RWPE1 (cell line): ENCODE results near the gene EIF4A3.
"Not testable (repeated sequence)": the region's sequence is repeated elsewhere in the genome, so short reads cannot be mapped to it uniquely, and the experiment has no call there.

Experiments used
- CTCF ChIA-PET: fragments of 350-600 bp; sonication (Branson Sonifier 250); formaldehyde crosslinking; extraction: SDS; loops from one replicate; lab custom pipeline; 2021; lab: Yijun Ruan, JAX
- POLR2A ChIA-PET: fragments of 400-600 bp; formaldehyde crosslinking; extraction: SDS; loops from one replicate; lab custom pipeline; 2020; ENCODE audit warnings: antibody characterized with exemption; ENCODE audit not compliant: low non-redundant PET; lab: Yijun Ruan, JAX
- DNase-seq: peaks from one replicate; pipeline ENCODE4 v3.0.0; 2012; ENCODE audit warnings: low spot score
- H3K27ac ChIP-seq: fragments of 450-650 bp; 2 replicates; pipeline ENCODE4 v1.5.1; 2017
- CTCF ChIP-seq: fragments of 450-650 bp; conservative IDR thresholded peaks from 2 replicates; pipeline ENCODE4 v1.5.1; 2017; ENCODE audit warnings: low read depth, mild to moderate bottlenecking

EIF4A3 gene

DNA sequence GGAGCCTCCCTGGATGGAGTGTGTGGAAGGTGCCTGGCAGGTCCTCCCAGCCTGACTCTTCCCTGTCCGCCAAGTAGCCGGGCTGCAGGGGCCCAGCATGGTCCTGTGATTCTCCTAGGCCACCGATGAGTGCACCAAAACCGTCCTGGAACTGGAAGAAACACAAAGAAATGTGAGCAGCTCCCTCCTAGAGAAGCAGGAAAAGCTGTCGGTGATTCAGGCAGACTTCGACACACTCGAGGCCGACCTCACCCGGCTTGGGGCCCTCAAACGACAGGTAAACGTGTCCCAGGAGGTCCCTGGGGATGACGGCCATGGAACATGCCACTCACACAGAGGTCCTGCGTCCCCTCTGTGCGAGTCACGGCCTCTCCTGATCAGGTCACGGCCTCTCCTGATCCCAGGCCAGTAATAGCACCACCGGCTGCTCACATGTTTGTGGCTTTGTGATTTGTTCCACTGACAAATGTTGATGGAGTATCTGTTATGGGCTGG, 49.8 kb downstream of the EIF4A3 start:
- POLR2A ChIA-PET: no interaction called here
- H3K27ac ChIP-seq: no peak overlapping the region
- no peak for DNase-seq
- CTCF ChIA-PET: no interaction called here
- no peak for TF ChIP-seq CTCF

- H3K27ac ChIP-seq: no peak overlapping the region
- TF ChIP-seq CTCF: no peak
- POLR2A ChIA-PET: no interaction called here
- no peak for DNase-seq
- CTCF ChIA-PET: no interaction called here
These were observed 50.3 kb downstream of the EIF4A3 start for GRCh38 chr17:80096561-80097021.

GRCh38 chr17:80095844-80096475, 51.0 kb downstream of the EIF4A3 start:
- TF ChIP-seq CTCF: no peak
- POLR2A ChIA-PET: no interaction called here

DNA sequence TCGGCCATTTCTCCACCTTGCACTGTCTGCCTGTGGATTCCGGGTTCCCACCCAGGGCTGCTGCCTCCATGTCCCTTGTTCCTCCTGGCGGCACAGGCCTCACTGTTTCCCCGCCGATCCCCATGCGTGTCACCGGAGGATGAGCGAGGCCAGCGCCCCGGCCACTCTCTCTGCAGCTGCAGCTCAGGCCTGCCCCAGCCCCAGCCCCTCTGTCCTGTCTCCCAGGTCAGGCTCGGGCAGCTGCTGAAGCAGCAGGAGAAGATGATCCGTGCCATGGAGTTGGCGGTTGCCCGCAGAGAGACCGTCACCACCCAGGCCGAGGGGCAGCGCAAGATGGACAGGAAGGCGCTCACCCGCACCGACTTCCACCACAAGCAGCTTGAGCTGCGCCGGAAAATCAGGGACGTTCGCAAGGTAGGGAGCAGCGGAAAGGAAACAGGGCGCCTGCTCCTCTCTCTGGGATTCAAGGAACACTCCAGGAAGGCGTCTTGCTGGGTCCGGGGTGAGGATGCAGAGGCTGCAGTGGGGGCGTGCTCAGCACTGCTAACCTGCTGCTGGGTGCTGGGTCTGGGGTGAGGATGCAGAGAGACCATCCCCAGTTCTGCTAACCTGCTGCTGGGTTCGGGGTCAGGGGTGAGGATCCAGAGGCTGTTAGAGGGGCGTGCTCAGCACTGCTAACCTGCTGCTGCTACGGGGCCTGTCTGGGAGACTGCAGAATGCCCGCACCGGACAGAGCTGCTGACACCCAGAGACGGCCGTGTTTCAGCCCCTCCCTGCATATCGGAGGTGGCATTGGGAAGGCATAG, 51.7 kb downstream of the EIF4A3 start:
- no peak overlapping the region for H3K27ac ChIP-seq
- ChIA-PET POLR2A (no interaction called here), CTCF (interaction anchor here (0.6 to 1.2 kb wide), 2 partner anchors 13 to 72 kb away, joined by 3 to 5 read pairs; no protein-coding TSS in a partner anchor)
- no peak for DNase-seq
- TF ChIP-seq CTCF: no peak

More at GRCh38 chr17:80095844-80096475, 51.0 kb downstream of the EIF4A3 start:
- CTCF ChIA-PET: interaction anchor here (0.6 to 1.2 kb wide), 2 partner anchors 13 to 73 kb away, joined by 3 to 5 read pairs; no protein-coding TSS in a partner anchor
- no peak for DNase-seq
- no peak overlapping the region for H3K27ac ChIP-seq

GRCh38 chr17:80092959-80093358, 54.0 kb downstream of the EIF4A3 start:
- POLR2A ChIA-PET: no interaction called here
- TF ChIP-seq CTCF: no peak
- no peak overlapping the region for H3K27ac ChIP-seq
- no peak for DNase-seq
- CTCF ChIA-PET: no interaction called here

- ChIA-PET CTCF (no interaction called here), POLR2A (no interaction called here)
- no peak for DNase-seq
- no peak overlapping the region for H3K27ac ChIP-seq
- no peak for TF ChIP-seq CTCF
These were observed 55.6 kb downstream of the EIF4A3 start for GRCh38 chr17:80091376-80091775.

DNA sequence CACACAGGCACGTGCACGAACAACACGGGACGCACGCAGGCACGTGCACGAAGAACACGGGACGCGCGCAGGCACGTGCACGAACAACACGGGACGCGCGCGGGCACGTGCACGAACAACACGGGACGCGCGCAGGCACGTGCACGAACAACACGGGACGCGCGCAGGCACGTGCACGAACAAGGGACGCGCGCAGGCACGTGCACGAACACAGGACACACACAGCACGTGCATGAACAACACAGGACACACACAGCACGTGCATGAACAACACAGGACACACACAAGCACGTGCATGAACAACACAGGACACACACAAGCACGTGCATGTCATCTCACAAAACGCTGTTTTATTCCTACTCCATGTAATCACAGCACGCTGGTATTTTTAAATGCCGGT, 56.8 kb downstream of the EIF4A3 start:
- POLR2A ChIA-PET, DNase-seq, H3K27ac ChIP-seq, CTCF ChIA-PET: not testable (repeated sequence)
